DMS53 treated with DMSO at 0.1 percent for 48 hours (cell line): ENCODE results near the gene FAM13A.

Experiments
- DNase-seq: peaks from one replicate; lab custom pipeline; 2025; ENCODE audit not compliant: unreplicated experiment; lab: John Stamatoyannopoulos, UW

FAM13A gene

DNA sequence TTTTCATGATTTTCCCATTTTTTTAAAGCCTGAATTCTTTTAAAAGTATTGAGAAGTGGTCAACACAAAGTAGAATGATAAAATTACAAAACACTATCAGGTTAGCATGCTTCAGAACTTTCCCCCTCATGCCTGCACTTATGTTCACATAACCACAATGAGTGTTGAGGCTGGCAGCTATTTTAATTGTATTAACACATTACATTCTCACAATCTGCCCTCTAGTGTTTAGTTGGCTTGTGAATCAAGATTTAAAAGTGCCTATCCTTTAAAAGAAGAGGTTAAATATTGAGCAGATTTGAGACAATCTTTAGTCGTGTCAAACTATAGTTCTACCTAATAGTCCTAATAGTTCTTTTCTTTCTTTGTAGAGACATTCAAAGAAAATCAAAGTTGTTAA is 265.7 kb downstream of the FAM13A start:
- DNase-seq = no peak

DNA sequence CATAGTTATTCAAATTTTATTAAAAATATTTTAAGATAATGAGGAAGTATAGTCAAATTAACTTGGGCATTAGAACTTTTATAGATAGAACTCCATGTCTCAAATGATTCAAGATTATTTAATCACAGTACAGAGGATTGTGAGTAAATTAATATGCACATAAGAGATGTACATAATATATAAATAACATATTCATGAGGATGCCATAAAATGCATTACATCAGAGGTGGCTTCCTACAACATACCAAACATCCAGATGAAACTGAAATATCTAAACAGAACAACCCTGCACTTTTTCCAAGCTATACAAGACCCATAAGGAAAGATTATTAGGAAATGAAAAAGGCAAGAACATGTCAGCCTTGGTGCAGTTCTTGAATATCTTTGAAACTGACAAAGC is 268.1 kb downstream of the FAM13A start:
- DNase-seq = no peak

DNA sequence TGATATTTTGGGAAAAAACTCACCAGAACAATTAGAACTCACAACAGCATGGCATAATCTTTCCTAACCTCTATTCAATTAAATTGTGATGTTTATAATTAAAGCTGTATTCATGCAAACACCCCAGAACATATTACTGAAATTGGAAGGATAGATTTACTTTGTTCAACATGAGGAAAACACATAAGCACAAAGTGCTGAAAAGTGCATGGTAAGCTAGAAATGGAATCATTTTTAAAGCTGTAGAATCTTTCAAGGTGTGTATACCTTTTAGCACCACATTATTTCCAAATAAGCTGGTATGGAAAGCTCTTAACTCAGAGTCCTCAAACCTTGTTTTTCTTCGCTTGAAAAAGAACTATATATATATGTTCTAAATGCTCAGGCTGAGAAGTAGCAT is 268.6 kb downstream of the FAM13A start:
- DNase-seq = no peak

DNA sequence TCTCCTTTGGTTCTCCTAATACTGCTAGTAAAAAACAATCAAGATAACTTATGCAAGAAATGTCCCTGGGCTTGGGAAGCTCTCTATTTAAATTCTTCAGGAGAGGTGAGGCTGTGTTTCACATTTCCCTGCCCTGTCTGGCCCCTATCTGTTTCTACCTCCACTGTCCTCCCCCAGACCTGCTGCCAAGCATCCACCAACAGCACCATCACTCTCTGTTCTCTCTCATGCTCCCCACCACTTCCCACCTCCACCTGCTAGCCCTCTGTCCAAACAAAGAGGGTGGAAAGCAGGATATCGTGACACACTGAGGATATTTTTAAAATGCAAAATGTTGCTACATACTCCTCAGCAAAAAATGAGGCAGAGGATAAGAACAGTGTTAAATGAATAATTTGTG is 271.0 kb downstream of the FAM13A start:
- no peak for DNase-seq

DNA sequence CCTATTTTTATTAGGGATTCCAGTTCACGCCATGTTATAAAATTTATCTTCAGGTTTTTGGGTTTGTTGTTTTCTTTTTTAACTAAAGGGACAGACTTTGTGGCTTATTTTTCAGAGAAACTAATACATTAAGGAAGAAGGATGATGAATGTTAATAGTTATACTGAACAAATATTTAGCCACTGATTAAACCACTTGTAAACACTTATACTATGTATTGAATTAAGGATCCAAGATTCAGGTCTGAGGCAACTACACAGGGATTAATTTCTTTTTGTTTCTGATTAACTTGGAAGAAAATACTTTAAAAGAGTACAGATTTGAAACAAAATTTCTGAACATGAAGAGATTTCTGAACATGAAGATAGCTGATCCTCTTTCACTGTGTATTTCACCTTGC is 276.6 kb downstream of the FAM13A start:
- DNase-seq = no peak

DNA sequence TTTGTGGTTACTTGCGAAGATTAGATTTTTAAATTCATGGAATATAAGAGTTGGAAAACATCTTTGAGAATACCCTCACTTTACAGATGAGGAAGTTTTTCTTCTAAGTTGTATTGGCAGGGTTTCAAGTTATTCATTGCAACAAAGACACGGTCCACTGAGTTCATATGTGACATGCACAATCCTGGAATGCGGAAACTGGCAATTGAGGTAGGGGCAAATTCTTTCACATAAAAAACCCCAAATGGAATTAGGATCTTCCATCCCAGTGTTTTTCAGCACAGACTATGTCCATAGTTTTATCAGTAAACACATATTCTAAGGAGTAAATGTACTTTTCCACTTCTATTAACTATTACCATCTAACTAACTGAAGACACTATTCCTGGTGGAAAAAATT is 277.6 kb downstream of the FAM13A start:
- no peak for DNase-seq

DNA sequence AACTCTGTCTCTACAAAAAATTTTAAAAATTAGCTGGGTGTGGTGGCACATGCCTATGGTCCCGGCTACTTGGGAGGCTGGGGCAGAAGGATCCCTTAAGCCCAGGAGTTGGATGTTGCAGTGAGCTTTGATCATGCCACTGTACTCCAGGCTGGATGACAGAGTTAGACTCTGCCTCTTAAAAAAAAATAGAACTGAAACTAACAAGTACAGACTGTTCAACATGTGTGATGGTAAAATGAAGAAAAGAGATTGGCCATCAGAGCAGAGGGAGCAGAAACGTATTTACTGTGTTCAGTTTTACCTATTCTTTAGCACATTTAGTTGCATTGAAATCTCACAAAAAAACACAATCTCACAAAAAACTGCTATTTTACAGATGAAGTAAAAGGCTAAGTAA is 281.5 kb downstream of the FAM13A start:
- DNase-seq = no peak

DNA sequence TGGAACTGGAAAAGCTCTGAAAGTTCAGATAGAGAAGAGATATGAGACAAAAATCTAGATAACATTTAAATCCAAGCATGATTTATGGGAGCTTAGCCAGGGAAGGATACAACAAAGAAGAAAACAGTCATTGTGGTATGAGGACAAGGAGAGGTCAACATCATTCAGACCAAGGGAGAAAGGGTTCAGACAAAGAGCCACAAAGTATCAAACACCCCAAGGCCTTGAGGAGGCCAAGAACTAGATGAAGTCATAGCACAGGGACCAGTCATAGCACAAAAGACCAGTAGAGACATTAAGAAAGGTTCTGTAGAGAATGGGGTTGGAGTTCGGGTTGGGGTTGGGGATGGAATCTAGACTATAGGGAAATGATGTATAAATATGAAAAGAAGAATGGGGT is 282.0 kb downstream of the FAM13A start:
- no peak for DNase-seq

DNA sequence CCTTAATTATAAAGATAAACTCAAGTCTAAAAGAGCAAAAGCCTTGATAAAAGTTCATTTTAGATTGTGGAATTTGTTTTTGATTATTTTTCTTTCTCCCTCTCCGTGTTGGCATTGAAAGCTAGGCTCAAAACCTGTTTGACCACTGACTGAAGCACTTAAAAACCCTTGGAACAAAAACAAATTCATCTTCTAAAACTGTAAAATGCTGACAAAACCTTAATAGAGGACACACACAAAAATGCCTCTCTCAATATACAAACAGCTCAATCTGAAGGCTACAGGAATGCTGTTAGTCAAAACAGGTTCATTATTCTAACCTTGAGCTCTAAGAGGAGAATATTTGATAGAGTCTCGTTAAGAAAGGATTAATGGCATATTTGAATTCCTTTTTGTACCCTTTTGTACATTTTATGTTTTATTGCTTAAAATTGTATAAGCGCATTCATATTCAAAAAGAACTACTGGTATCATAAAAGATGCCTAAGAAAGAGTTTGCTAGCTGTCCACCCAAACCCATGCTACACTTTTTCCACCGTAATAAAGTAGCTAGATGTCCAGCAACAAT is 285.0 kb downstream of the FAM13A start:
- DNase-seq = no peak

DNA sequence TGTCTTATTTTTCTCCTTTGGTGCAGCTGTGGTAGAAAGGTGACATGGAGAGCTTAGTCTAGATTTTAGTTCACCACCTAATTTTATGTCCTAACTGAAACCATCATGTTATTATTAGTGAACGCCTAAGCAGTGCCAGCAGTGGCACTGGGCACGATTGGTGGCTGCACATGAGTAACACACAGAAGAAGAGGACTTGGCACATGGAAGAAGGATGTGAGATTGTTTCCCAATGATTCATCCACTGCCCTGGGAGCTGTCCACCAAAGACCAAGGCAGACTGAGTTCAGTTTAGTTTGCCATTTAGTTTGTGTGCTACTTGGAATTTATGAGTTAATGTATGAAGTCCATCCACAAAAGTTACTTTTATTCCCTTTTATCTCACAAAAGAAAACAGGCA is 291.3 kb downstream of the FAM13A start:
- no peak for DNase-seq

DNA sequence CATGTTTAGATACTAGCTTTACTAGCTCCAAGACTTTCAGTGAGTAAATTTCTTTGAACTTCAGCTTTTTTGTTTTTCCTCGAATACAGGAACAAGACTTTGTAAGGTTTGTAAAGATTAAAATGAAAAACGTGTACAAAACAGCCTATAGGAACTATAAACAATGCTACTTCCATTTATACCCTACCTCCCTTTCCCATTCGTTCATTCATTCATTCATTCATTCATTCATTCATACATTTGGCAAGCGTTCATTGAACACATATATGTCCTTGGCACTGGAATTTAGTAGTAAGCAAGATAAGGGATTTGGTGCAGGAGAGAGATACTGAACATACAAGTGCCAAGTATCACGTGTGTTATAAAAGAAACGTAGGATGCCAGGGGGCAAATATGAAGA is 293.9 kb downstream of the FAM13A start:
- DNase-seq = no peak

DNA sequence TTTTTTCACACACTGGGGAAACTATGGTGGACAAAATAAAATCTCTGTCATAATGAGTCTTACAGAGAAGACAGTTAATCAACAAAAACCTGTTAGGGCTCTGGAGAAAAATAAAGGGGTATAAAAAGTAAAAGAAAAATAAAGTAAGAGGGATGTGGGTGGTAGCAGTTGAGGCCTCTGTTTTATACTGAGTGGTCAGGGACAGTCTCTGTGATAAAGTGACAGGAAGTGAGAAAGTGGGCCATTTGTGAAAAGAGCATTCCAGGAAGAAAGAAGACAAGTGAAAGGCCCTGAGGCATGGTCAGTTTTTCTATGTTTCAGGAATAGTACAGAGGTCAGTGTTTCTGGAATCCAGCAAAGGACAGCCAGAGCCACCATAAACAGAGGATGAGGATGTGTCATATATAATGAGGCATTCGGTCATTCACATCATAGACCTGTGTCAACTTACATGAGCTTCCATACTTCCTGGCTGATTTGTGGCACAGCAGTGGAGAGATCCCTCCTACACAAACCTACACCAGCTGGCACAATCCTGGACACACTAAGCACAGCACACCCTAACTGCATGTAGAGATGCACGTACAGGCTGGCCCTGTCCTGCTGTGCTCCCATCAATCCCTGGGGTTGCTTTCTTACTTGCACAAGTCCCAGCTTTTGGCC is 295.0 kb downstream of the FAM13A start:
- DNase-seq = no peak

DNA sequence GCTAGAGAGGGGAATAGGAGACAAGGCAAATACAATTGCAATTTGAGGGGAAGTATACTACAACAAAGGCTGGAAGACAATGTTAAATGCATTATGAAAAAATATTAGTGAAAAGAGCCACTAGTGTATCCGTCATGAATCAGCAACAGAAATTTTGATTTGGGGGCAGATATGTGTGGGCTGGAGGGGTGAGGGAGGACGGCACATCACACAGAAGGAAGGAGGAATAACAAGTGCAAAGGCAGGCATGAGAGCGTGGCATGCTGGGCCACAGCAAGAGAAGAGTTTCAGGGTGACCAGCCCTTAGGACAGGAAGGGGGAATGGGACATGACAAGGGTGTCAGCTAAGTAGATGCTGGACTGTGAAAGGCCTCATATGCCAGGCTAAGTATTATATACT is 295.6 kb downstream of the FAM13A start:
- DNase-seq = no peak

DNA sequence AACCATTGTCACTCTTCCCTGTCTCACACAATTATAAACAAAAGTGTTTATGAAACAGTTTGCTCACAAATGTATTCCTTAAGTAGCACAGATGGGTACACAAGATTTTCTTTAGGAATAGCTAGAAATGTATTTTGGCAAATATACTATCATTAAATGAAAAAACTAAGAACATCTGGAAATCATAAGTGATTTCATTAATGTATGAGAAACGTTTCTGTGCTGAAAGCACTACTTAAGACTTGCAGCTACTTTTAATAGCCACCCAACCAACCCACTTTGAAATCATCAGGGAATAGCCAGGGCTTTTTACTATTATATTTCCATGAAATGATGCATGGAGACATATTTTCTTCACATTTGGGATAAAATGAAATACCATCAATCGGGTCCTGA is 297.1 kb downstream of the FAM13A start:
- no peak for DNase-seq

DNA sequence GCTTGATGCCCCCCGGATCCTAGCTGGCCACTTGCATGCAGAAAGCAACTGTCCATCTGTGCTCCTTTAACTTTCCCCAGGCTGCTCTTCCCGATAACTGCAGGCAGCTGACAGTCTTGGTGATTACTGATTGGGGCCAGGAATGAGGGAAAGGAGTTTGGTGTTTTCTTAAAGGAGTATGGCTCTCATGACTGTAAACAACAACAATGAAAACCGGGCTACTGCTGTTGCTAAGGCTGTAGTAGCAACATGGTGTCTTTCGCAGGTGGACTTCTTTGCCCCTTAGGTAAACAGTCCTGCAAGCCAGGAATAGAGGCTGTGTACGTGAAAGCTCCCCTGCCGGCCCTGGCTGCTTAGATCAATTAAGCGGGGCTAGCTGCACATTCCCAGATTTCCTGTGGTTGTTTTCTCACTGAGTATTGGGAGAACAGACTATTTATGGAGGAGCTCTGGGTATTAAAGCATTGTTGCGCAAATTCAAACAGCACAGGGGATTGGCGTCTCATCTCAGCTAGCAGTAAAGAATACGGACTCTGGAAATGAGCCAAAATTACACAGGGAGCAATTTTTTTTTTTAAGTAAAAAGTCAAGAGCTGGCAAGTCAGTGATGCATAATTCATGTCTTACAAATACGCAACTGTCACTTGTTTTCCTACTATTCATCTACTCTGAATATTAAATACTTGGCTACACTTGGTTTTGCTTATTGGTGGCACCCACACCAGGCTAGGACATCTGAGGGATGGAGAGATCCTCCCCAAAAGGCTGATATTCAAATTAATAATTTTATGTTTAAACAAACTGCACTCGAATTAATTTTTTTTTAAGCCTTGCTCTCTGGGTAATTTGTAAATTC is 297.7 kb downstream of the FAM13A start:
- DNase-seq = no peak

DNA sequence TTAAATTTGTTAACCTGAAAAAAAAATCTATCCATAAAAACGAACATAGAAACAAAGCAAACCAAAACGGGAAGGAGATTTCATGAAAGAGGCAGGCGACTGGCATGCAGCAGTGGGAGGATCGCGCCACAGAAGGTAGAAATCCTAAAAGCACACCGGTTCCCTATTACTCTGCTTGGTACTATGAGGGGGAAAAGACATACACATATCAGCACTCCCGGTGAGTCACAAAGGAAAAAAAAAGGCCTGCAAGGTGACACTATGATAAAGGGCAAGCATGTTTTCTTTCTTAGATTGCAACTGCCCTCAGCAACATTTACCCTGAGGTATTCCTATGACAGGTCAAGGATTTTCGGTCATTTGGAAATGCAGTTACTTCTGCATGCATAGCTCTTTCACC is 298.7 kb downstream of the FAM13A start:
- DNase-seq = no peak

DNA sequence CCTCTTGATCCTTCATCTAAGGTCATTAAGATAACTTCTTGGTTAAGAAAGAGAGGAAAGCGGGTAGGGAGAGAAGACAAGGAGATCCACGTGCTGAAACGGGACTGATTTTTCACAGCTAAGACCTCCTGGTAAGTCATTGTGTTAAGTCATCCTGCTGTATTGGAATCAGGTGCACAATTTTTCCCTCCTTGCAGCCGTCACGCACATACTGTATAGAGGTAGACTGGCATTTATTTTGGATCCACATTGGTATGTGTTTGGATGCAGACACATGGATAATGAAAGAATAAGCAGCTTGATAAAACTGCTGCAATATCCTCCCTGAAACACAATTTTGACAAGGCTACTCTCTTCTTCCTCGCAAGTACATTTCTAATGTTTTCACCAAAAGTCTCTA is 299.2 kb downstream of the FAM13A start:
- no peak for DNase-seq

DNA sequence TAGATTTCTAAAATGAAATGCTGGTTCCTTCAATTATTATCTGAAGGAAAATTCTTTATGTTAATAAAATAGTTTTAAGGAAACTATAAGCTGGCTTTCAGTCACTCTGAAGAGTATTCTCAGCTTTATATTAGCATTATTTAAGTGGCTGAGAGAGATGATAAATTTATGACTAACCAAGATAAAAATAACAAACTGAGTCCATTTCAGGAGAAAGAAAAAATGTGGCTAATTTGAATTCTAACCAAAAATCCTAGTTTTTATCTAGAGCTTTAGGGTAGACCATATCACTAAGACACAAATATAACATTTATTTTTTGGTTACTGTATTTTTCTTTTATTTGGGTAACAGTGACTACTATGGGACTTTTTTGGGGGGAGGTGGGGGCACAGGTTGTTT is 299.9 kb downstream of the FAM13A start:
- DNase-seq = no peak

DNA sequence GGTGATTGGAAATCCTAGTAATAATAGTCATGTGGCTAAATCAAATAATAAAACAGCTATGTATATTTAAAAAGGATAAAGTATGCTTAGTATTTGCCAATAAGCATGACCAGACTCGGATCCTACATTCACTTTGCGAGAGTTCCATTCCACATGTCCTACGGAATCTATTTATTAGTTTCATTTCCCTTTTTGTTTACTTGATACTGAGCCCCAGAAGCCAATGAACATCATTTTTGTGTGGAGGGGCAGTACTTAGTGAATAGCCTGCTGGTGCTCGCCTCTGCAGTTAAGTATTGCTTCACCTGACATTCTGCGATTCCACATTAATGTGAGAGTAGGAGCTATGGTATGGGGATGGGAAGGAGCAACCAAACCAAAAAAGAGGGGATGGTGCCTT is 300.8 kb downstream of the FAM13A start:
- DNase-seq = no peak

DNA sequence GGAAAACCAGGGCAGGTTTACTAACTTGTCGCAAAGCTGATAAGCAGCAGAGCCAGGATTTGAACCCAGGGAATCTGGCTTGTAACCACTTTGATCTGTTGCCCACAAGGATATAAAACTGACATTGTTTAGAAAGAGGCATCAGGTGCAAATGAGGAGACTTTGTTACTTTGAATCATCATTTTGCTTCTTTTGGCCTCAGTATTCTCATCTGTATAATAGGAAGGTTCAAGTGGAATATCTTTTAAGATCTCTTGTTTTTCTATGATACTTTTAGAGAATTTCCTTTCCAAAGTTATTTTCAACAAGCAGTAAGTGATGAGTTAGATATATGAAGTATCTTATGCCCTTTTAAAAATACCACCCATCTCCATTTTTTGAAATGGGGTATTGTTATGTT is 301.5 kb downstream of the FAM13A start:
- no peak for DNase-seq

DNA sequence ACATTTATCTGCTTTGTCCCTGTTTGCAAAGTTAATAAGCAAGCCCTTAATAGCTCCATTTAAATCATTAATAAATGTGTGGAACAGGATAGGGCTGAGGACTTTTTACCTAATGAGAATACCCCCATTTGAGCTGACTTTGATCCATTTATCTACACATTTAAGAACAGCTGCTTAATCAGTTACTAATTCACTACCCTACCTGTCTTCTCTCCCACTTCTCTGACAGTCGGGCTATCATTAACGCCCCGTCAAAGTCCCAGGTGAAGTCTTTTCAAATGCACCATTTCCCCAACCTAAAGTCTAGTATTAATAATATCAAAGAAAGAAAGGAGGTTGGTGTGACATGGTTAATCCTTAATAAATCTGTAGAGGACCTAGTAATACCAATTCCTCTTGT is 302.2 kb downstream of the FAM13A start:
- no peak for DNase-seq
